Measurements from ENCODE around the gene EXOSC10. TPM values are rescaled to one million over a fixed set of nuclear protein-coding genes. Genes with fewer than 3 reads are reported as not detected.

EXOSC10 gene
- total RNA-seq, 6 experiments from 2014 or later = 40.1 to 49.4 (median 47.5) TPM

DNA sequence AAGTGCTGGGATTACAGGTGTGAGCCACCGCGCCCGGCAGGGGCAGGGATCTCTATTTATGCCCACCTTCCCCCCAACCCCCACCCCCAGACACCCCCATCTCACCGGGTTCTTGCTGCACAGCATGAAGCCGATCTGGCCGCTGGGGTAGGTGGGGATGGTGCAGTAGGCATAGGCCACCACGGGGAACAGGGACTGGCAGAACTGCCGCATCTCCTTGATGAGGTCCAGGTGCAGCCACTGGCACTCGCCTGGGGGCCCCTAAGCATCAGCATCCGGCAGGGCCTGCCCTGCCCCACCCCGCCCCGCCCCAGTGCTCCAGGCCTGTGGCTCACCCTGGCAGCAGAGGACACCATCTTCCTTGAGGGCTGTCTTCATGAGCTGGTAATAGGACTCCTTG, 44.0 kb downstream of the EXOSC10 start:
- Mint-ChIP-seq H3K9me3 (no peaks in the 10 kb centered on the region), H3K4me1 (ENCODE audit: low read depth) (peaks cover 7% of the 10 kb centered on the region), H3K36me3 (ENCODE audit: low read depth) (peaks cover 16% of the 10 kb centered on the region), H3K4me3 (no peak overlapping the region), H3K27me3 (ENCODE audit: insufficient read depth) (peaks cover 4% of the 10 kb centered on the region), H3K27ac (no peak overlapping the region)
- DNase-seq = no peak
- TF ChIP-seq CTCF (IDR thresholded peaks at IDR 0.05) = no peak

DNA sequence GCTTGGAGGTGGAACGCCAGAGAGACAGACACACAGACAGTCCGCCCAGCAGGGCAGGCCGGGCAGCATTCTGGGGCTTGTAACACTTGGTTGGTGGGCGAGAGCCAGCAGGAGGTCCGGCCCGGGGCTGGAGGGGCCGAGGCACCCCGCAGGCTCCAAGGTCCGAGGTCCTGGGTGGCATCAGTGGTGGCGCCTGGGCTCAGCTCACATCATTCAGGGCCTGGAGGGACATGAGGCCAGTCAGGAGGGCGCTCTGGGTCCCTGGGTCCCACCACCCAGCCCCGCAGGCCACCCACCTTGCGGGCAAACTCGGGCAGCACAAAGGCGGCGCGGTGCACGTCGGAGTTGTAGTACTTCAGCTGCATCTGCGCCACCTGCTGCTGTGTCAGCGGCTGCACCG, 45.0 kb downstream of the EXOSC10 start:
- peaks cover 4% of the 10 kb centered on the region; the same call in 1 of the 2 replicates for H3K4me1 Mint-ChIP-seq (ENCODE audit: low read depth)
- peaks cover 4% of the 10 kb centered on the region for H3K27me3 Mint-ChIP-seq (ENCODE audit: insufficient read depth)
- H3K27ac Mint-ChIP-seq = no peak overlapping the region
- no peak for TF ChIP-seq CTCF (IDR thresholded peaks at IDR 0.05)
- no peak for DNase-seq
- H3K4me3 Mint-ChIP-seq = no peak overlapping the region
- H3K9me3 Mint-ChIP-seq = no peaks in the 10 kb centered on the region
- peaks cover 16% of the 10 kb centered on the region for H3K36me3 Mint-ChIP-seq (ENCODE audit: low read depth)

DNA sequence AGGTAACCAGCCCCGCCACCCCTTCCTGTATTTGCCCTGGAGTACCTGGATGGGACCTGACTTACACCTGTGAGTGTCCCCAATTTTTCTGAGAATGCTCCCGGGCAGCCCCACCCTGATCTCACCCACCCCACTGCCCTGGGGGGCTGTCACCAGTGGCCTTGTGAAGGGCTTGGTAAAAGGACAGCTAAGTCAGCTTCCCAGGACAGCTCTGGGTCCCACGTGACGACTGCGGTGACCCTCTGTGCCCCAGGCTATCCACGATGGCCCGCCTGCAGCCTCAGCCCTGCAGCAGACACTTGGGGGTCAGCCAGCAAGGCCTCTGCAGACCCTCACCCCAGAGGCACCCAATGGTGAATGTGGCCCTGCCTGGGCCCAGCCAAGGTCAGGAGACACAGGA, 45.5 kb downstream of the EXOSC10 start:
- peaks cover 4% of the 10 kb centered on the region for H3K27me3 Mint-ChIP-seq (ENCODE audit: insufficient read depth)
- no peak overlapping the region for H3K27ac Mint-ChIP-seq
- H3K4me1 Mint-ChIP-seq (ENCODE audit: low read depth) = peaks cover 4% of the 10 kb centered on the region; the same call in 1 of the 2 replicates
- TF ChIP-seq CTCF (IDR thresholded peaks at IDR 0.05) = no peak
- DNase-seq = no peak
- no peaks in the 10 kb centered on the region for H3K9me3 Mint-ChIP-seq
- no peak overlapping the region for H3K4me3 Mint-ChIP-seq
- peaks cover 14% of the 10 kb centered on the region for H3K36me3 Mint-ChIP-seq (ENCODE audit: low read depth)

GRCh38 chr1:11053758-11054137, 45.9 kb downstream of the EXOSC10 start:
- Mint-ChIP-seq H3K9me3 (no peaks in the 10 kb centered on the region), H3K27ac (no peak overlapping the region), H3K36me3 (ENCODE audit: low read depth) (peaks cover 10% of the 10 kb centered on the region), H3K27me3 (ENCODE audit: insufficient read depth) (peaks cover 4% of the 10 kb centered on the region), H3K4me1 (ENCODE audit: low read depth) (peaks cover 4% of the 10 kb centered on the region; the same call in 1 of the 2 replicates), H3K4me3 (no peak overlapping the region)
- no peak for TF ChIP-seq CTCF (IDR thresholded peaks at IDR 0.05)
- peak; percentile 15 for DNase-seq

DNA sequence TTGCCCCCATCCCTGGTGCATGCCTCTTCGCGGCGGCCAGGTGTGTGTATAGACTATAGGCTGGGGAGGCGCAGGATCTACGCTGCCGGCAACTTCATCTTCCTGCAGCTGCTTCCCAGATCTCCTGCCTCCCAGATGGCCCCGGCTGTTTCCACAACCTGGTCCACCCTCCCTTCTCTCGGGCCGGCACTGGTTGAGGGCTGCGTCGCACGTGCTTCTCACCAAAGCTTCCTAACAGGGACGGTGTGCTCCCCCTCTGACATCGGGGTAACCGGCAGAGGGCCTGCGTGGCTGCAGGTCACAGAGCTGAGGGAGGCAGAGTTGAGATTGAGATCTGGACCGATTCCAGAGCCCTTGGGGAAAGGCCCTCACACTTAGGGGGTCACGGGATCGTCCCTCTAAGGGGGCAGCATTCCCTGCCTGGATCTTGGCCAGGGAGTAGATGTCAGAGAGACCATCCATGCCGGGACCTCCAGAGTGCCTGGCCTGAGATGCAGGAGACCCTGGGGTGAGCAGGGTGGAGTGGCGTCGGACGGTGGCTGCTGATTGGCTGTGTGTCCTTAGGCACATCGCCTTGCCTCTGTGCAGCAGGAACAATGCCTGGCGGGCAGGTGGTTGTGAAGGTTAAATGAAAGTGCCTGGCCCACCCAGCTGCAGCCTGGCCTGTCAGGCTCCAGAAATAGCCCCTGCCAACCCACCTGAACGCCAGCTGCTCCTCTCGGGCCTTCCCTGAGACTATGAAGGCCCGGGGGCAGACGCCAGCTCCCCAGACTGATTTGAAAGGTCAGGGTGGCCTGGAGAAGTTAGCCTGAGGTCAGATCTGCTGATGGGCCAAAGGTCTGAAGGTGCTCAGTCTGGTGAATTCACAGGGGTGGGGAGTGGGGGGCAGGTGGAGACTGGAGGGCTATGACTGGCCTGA, 46.6 kb downstream of the EXOSC10 start:
- peaks cover 4% of the 10 kb centered on the region for H3K27me3 Mint-ChIP-seq (ENCODE audit: insufficient read depth)
- no peak overlapping the region for H3K27ac Mint-ChIP-seq
- H3K4me1 Mint-ChIP-seq (ENCODE audit: low read depth) = peaks cover 4% of the 10 kb centered on the region; the same call in 1 of the 2 replicates
- peaks cover 5% of the 10 kb centered on the region for H3K36me3 Mint-ChIP-seq (ENCODE audit: low read depth)
- no peak for TF ChIP-seq CTCF (IDR thresholded peaks at IDR 0.05)
- no peak overlapping the region for H3K4me3 Mint-ChIP-seq
- DNase-seq = no peak
- H3K9me3 Mint-ChIP-seq = no peaks in the 10 kb centered on the region

Measured in HFFc6 (cell line).